ENCODE data around the gene TIGD3.
A peak's percentile ranks its signal among the peaks of the same experiment; 100 is the strongest.

DNA sequence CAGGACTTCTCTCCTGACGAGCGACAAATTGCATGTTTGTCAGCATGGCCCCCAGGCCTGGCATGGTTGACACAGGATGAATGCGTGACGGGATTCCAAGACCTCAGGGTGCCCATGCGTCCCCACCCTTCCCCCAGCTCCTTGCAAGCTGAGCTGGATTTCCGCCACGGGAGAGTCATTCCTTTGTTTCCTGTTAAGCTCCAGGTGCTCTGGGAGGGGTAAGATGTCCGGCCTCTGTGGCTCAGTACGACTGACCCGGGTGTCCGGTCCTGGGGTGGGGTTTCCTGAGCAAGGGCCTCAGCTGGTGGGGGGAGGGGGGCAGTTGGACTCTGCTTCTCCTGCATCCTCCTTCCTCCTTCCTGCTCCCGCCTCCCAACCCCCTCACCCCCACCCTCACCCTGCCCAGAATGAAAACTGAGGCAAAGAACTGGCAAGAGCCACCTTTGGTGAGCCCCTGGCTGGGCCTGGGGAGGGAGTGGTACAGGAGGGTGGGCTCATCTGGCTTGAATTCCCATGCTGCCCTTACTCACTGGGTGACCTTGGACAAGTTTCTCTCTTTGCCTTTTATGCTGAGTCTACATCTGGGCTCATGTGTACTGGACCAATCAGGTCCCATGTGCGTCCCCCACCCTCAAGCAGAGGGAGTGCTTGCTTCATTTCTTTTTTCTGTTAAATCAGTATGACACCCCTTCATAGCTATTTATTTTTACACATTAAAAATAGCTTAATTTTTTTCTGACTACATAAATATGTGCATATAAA, 37.3 kb upstream of the TIGD3 start:
- TF ChIP-seq, protein P1, sequence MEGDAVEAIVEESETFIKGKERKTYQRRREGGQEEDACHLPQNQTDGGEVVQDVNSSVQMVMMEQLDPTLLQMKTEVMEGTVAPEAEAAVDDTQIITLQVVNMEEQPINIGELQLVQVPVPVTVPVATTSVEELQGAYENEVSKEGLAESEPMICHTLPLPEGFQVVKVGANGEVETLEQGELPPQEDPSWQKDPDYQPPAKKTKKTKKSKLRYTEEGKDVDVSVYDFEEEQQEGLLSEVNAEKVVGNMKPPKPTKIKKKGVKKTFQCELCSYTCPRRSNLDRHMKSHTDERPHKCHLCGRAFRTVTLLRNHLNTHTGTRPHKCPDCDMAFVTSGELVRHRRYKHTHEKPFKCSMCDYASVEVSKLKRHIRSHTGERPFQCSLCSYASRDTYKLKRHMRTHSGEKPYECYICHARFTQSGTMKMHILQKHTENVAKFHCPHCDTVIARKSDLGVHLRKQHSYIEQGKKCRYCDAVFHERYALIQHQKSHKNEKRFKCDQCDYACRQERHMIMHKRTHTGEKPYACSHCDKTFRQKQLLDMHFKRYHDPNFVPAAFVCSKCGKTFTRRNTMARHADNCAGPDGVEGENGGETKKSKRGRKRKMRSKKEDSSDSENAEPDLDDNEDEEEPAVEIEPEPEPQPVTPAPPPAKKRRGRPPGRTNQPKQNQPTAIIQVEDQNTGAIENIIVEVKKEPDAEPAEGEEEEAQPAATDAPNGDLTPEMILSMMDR (IDR thresholded peaks at IDR 0.05) = peak in 1 of 3 donors; percentile 18
- no peak for TF ChIP-seq EP300 (IDR thresholded peaks at IDR 0.05)
